Measurements from ENCODE around the gene PHTF2.
"Not testable (repeated sequence)": the region's sequence is repeated elsewhere in the genome, so short reads cannot be mapped to it uniquely, and the experiment has no call there.

The PHTF2 gene

GRCh38 chr7:77993838-77994237 is 195.3 kb downstream of the PHTF2 start:
- H3K27me3 ChIP-seq (ENCODE audit: control insufficient read depth in 2 of 2, insufficient read depth in 2 of 2, low read length in 2 of 2), result no peaks in the 10 kb centered on the region
- no peaks in the 10 kb centered on the region for H3K9me3 ChIP-seq (ENCODE audit: control insufficient read depth in 2 of 2, low read length in 2 of 2)
- no peak overlapping the region for H3K9ac ChIP-seq (ENCODE audit: low read depth in 1 of 2, low read length in 2 of 2)
- no peaks in the 10 kb centered on the region for H3K36me3 ChIP-seq (ENCODE audit: control insufficient read depth in 2 of 2, insufficient read depth in 2 of 2, low read length in 2 of 2)
- H3K27ac ChIP-seq (ENCODE audit: low read depth in 2 of 2, low read length in 2 of 2), result no peak overlapping the region
- no peak overlapping the region for H3K4me3 ChIP-seq (ENCODE audit: low read length in 2 of 2)
- H3K4me1 ChIP-seq (ENCODE audit: control insufficient read depth in 2 of 2, insufficient read depth in 2 of 2, low read length in 2 of 2), result peaks cover 4 to 11% of the 10 kb centered on the region in 2 donors

- Histone ChIP-seq H3K9ac (ENCODE audit: low read depth in 1 of 2, low read length in 2 of 2) (no peak overlapping the region), H3K4me3 (ENCODE audit: low read length in 2 of 2) (no peak overlapping the region), H3K27ac (ENCODE audit: low read depth in 2 of 2, low read length in 2 of 2) (no peak overlapping the region), H3K36me3 (ENCODE audit: control insufficient read depth in 2 of 2, insufficient read depth in 2 of 2, low read length in 2 of 2) (no peaks in the 10 kb centered on the region), H3K9me3 (ENCODE audit: control insufficient read depth in 2 of 2, low read length in 2 of 2) (no peaks in the 10 kb centered on the region), H3K4me1 (ENCODE audit: control insufficient read depth in 2 of 2, insufficient read depth in 2 of 2, low read length in 2 of 2) (peaks cover 0 to 8% of the 10 kb centered on the region in 2 donors), H3K27me3 (ENCODE audit: control insufficient read depth in 2 of 2, insufficient read depth in 2 of 2, low read length in 2 of 2) (no peaks in the 10 kb centered on the region)
Measured at GRCh38 chr7:77995717-77996116, 197.1 kb downstream of the PHTF2 start.

GRCh38 chr7:77999168-77999567 is 200.6 kb downstream of the PHTF2 start:
- not testable (repeated sequence) for H3K27ac ChIP-seq (ENCODE audit: low read depth in 2 of 2, low read length in 2 of 2); H3K4me3 ChIP-seq (ENCODE audit: low read length in 2 of 2); H3K9ac ChIP-seq (ENCODE audit: low read depth in 1 of 2, low read length in 2 of 2); H3K4me1 ChIP-seq (ENCODE audit: control insufficient read depth in 2 of 2, insufficient read depth in 2 of 2, low read length in 2 of 2); H3K27me3 ChIP-seq (ENCODE audit: control insufficient read depth in 2 of 2, insufficient read depth in 2 of 2, low read length in 2 of 2); H3K9me3 ChIP-seq (ENCODE audit: control insufficient read depth in 2 of 2, low read length in 2 of 2); H3K36me3 ChIP-seq (ENCODE audit: control insufficient read depth in 2 of 2, insufficient read depth in 2 of 2, low read length in 2 of 2)

- Histone ChIP-seq H3K4me1 (ENCODE audit: control insufficient read depth in 2 of 2, insufficient read depth in 2 of 2, low read length in 2 of 2) (no peaks in the 10 kb centered on the region), H3K27me3 (ENCODE audit: control insufficient read depth in 2 of 2, insufficient read depth in 2 of 2, low read length in 2 of 2) (no peaks in the 10 kb centered on the region), H3K9me3 (ENCODE audit: control insufficient read depth in 2 of 2, low read length in 2 of 2) (no peaks in the 10 kb centered on the region), H3K4me3 (ENCODE audit: low read length in 2 of 2) (no peak overlapping the region), H3K27ac (ENCODE audit: low read depth in 2 of 2, low read length in 2 of 2) (no peak overlapping the region), H3K36me3 (ENCODE audit: control insufficient read depth in 2 of 2, insufficient read depth in 2 of 2, low read length in 2 of 2) (no peaks in the 10 kb centered on the region), H3K9ac (ENCODE audit: low read depth in 1 of 2, low read length in 2 of 2) (no peak overlapping the region)
Measured at GRCh38 chr7:78002021-78002420, 203.4 kb downstream of the PHTF2 start.

- no peaks in the 10 kb centered on the region for H3K36me3 ChIP-seq (ENCODE audit: control insufficient read depth in 2 of 2, insufficient read depth in 2 of 2, low read length in 2 of 2)
- H3K27me3 ChIP-seq (ENCODE audit: control insufficient read depth in 2 of 2, insufficient read depth in 2 of 2, low read length in 2 of 2), result no peaks in the 10 kb centered on the region
- H3K4me3 ChIP-seq (ENCODE audit: low read length in 2 of 2), result no peak overlapping the region
- no peak overlapping the region for H3K9ac ChIP-seq (ENCODE audit: low read depth in 1 of 2, low read length in 2 of 2)
- no peaks in the 10 kb centered on the region for H3K4me1 ChIP-seq (ENCODE audit: control insufficient read depth in 2 of 2, insufficient read depth in 2 of 2, low read length in 2 of 2)
- no peak overlapping the region for H3K27ac ChIP-seq (ENCODE audit: low read depth in 2 of 2, low read length in 2 of 2)
- H3K9me3 ChIP-seq (ENCODE audit: control insufficient read depth in 2 of 2, low read length in 2 of 2), result no peaks in the 10 kb centered on the region
Measured at GRCh38 chr7:78002715-78003114, 204.1 kb downstream of the PHTF2 start.

- Histone ChIP-seq H3K9me3 (ENCODE audit: control insufficient read depth in 2 of 2, low read length in 2 of 2) (no peaks in the 10 kb centered on the region), H3K4me1 (ENCODE audit: control insufficient read depth in 2 of 2, insufficient read depth in 2 of 2, low read length in 2 of 2) (no peaks in the 10 kb centered on the region), H3K36me3 (ENCODE audit: control insufficient read depth in 2 of 2, insufficient read depth in 2 of 2, low read length in 2 of 2) (no peaks in the 10 kb centered on the region), H3K9ac (ENCODE audit: low read depth in 1 of 2, low read length in 2 of 2) (no peak overlapping the region), H3K4me3 (ENCODE audit: low read length in 2 of 2) (no peak overlapping the region), H3K27ac (ENCODE audit: low read depth in 2 of 2, low read length in 2 of 2) (no peak overlapping the region), H3K27me3 (ENCODE audit: control insufficient read depth in 2 of 2, insufficient read depth in 2 of 2, low read length in 2 of 2) (no peaks in the 10 kb centered on the region)
Measured at GRCh38 chr7:78006063-78006755, 207.6 kb downstream of the PHTF2 start.

Measured in mucosa of rectum (tissue), 2 donors.